DND-41 (cell line): Measurements from ENCODE around the gene TNIP3.

Experiments used
- ATAC-seq: fragments of 200-7000 bp; cut with Tn5 transposase; 3 replicates; pipeline ENCODE4 v1.9.1; 2021; ENCODE audit warnings: low read depth; ENCODE audit not compliant: insufficient read depth
- DNase-seq: peaks from one replicate; pipeline ENCODE4 v3.0.0-alpha.2; 2020
- H2AFZ ChIP-seq: 2 replicates; pipeline ENCODE4 v1.6.0; 2012; ENCODE audit warnings: low read depth, low read length
- H3K27ac ChIP-seq: 2 replicates; pipeline ENCODE4 v1.5.1; 2012; ENCODE audit warnings: low read length, inconsistent platforms
- H3K27me3 ChIP-seq: fragments of 200-600 bp; sonication (generic); 2 replicates; pipeline ENCODE4 v1.6.0; 2012; ENCODE audit warnings: low read length, mild to moderate bottlenecking, inconsistent platforms; ENCODE audit not compliant: insufficient read depth, poor library complexity
- H3K36me3 ChIP-seq: 2 replicates; pipeline ENCODE4 v1.5.1; 2012; ENCODE audit warnings: low read length, inconsistent platforms; ENCODE audit not compliant: insufficient read depth
- H3K4me1 ChIP-seq: 2 replicates; pipeline ENCODE4 v1.5.1; 2012; ENCODE audit warnings: mild to moderate bottlenecking, low read length; ENCODE audit not compliant: insufficient read depth
- H3K4me2 ChIP-seq: 2 replicates; pipeline ENCODE4 v1.6.0; 2012; ENCODE audit warnings: mild to moderate bottlenecking, moderate library complexity, low read length, inconsistent platforms; ENCODE audit not compliant: insufficient read depth
- H3K4me3 ChIP-seq, 2 experiments: fragments of 200-600 bp in 1 of 2; shearing (Covaris generic) in 1 of 2; 2 replicates each; pipeline ENCODE4 v1.5.1; 2012 to 2016; ENCODE audit warnings: inconsistent platforms in 2 of 2, low read length in 2 of 2, mild to moderate bottlenecking in 2 of 2, low read depth in 1 of 2, moderate library complexity in 1 of 2
- H3K79me2 ChIP-seq: 2 replicates; pipeline ENCODE4 v1.6.0; 2012; ENCODE audit warnings: low read length, inconsistent platforms; ENCODE audit not compliant: insufficient read depth
- H3K9ac ChIP-seq: 2 replicates; pipeline ENCODE4 v1.6.0; 2012; ENCODE audit warnings: low read depth, mild to moderate bottlenecking, inconsistent platforms, low read length, moderate library complexity
- H3K9me3 ChIP-seq: 2 replicates; pipeline ENCODE4 v1.5.1; 2012; ENCODE audit warnings: low read length, moderate library complexity, mild to moderate bottlenecking, inconsistent platforms; ENCODE audit not compliant: insufficient read depth, severe bottlenecking
- H4K20me1 ChIP-seq: 2 replicates; pipeline ENCODE4 v1.6.0; 2012; ENCODE audit warnings: low read length; ENCODE audit not compliant: insufficient read depth
- CTCF ChIP-seq: IDR thresholded peaks from 2 replicates; pipeline ENCODE4 v1.5.1; 2012; ENCODE audit warnings: borderline replicate concordance, low read length, moderate library complexity, mild to moderate bottlenecking; ENCODE audit not compliant: poor library complexity, severe bottlenecking; ENCODE audit errors: extremely low read depth
- EZH2 ChIP-seq: IDR thresholded peaks from 3 replicates; pipeline ENCODE4 v1.6.1; 2012; ENCODE audit warnings: borderline replicate concordance, low read depth, mild to moderate bottlenecking, moderate library complexity, low read length, inconsistent platforms; ENCODE audit not compliant: severe bottlenecking

The TNIP3 gene

DNA sequence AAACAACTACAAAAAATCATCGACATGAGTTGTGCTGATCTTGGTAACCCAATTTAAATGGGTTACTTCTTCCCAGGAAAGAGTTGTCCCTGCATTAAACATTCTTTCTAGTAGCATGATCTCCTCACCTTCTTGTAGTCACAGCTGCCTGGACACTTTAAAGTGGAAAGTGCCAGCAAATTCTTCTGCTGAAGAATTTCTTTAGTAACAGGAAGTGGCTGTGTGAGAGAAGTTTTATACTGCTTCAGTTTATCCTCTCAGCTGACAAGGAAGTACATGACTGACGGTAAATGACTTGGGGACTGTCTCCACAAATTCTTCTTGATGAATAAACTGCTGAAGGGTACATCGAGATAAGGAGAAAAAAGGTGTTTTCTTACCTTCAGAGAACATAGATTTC is 18.2 kb upstream of the TNIP3 start:
- DNase-seq, result peak; percentile 59
- peak overlapping the region; percentile 75 for H3K4me2 ChIP-seq

GRCh38 chr4:121181493-121181892 is 17.4 kb upstream of the TNIP3 start:
- peak overlapping the region; percentile 55 for H3K9ac ChIP-seq
- ATAC-seq, result peak; percentile 37; the same call in 1 of the 3 replicates
- no peaks in the 10 kb centered on the region for H3K9me3 ChIP-seq
- H3K36me3 ChIP-seq, result no peaks in the 10 kb centered on the region
- peak overlapping the region; percentile 75 for H3K4me2 ChIP-seq
- no peaks in the 10 kb centered on the region for H4K20me1 ChIP-seq
- peak overlapping the region; percentile 95 for H3K27ac ChIP-seq
- H3K79me2 ChIP-seq, result no peaks in the 10 kb centered on the region
- no peaks in the 10 kb centered on the region for H3K27me3 ChIP-seq
- DNase-seq, result no peak
- TF ChIP-seq EZH2 (no peak), CTCF (no peak)
- H3K4me3 ChIP-seq, result peak overlapping the region; percentile 18 to 53; a peak in 2 of 4 replicates
- H3K4me1 ChIP-seq, result peaks cover 39% of the 10 kb centered on the region
- H2AFZ ChIP-seq, result peak overlapping the region; percentile 63

More for the DNA sequence above, 18.2 kb upstream of the TNIP3 start:
- H3K27me3 ChIP-seq, result no peaks in the 10 kb centered on the region
- H3K27ac ChIP-seq, result peak overlapping the region; percentile 95
- H3K9ac ChIP-seq, result peak overlapping the region; percentile 55
- H3K4me1 ChIP-seq, result peaks cover 41% of the 10 kb centered on the region
- no peaks in the 10 kb centered on the region for H3K79me2 ChIP-seq
- H2AFZ ChIP-seq, result peak overlapping the region; percentile 71
- peak; percentile 93 for ATAC-seq
- H3K4me3 ChIP-seq, result peak overlapping the region; percentile 18 to 53; a peak in 3 of 4 replicates
- H3K36me3 ChIP-seq, result no peaks in the 10 kb centered on the region
- H3K9me3 ChIP-seq, result no peaks in the 10 kb centered on the region
- no peak for TF ChIP-seq CTCF
- no peak for TF ChIP-seq EZH2
- no peaks in the 10 kb centered on the region for H4K20me1 ChIP-seq

DNA sequence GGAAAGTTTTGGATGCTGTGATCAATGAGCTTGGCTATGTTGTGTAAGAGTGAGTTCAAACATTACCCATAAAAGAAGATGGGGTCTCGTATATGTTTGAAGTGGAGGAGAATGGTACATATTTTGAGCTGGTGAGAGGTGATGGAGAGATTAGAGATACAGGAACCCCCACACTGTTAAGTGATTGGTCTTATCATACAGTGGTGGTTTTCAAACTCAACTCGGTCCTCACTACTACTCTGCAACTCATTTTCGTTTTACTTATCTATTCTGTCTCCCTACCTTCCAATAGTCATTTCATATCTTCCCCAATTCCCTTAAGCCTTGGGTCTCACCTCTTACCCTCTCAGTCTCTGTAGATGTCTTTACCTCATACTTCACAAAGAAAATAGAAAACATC is 16.4 kb upstream of the TNIP3 start:
- no peak for ATAC-seq
- Histone ChIP-seq H3K4me3 (no peak overlapping the region), H3K9me3 (no peaks in the 10 kb centered on the region), H3K27ac (peak overlapping the region; percentile 95), H2AFZ (no peak overlapping the region), H3K4me2 (no peak overlapping the region; the same call in 1 of the 2 replicates), H4K20me1 (no peaks in the 10 kb centered on the region), H3K9ac (no peak overlapping the region), H3K36me3 (no peaks in the 10 kb centered on the region), H3K79me2 (no peaks in the 10 kb centered on the region), H3K4me1 (peaks cover 46% of the 10 kb centered on the region), H3K27me3 (no peaks in the 10 kb centered on the region)
- TF ChIP-seq EZH2 (no peak), CTCF (no peak)
- no peak for DNase-seq
